Activated naive CD4-positive, alpha-beta T cell treated with anti-CD3 and anti-CD28 coated beads, Interleukin-2, amount 10 ng/mL, durations not matched to agents 5 hours and 36 hours (primary cell): ENCODE results near the gene HYKK. TPM values are rescaled to one million over a fixed set of nuclear protein-coding genes. Genes with fewer than 3 reads are reported as not detected.

Experiments used
- total RNA-seq, 2 experiments: library from RNA; stranded (reverse); gene quantifications; one replicate each; pipeline ENCODE4 v1.2.3, GENCODE V29; 2021

Gene HYKK
- total RNA-seq = 1 to 10 TPM; 3.8 to 4.0 TPM

GRCh38 chr15:78506971-78507830 lies at the start of gene HYKK:
HYKK (plus strand) TSS chr15:78507577; CDS start chr15:78513089, 5,512 bp downstream.

GRCh38 chr15:78540141-78540870 lies 32.9 kb downstream of the HYKK start, which contains the start of gene PSMA4:
PSMA4 (plus strand) TSS chr15:78540444; CDS start chr15:78541928, 1,484 bp downstream.

GRCh38 chr15:78565097-78565950 lies 57.9 kb downstream of the HYKK start, which contains the start of gene CHRNA5:
CHRNA5 (plus strand) TSS chr15:78565520; CDS start chr15:78565720, 200 bp downstream.

Other genes with a start within 250 kb of the HYKK start
- gene DNAJA4, start 243.0 kb upstream of the HYKK start, total RNA-seq = 10 to 100 TPM; 24.2 to 26.7 TPM
- gene SKIC8, start 208.0 kb upstream of the HYKK start, total RNA-seq = 10 to 100 TPM; 39.4 to 42.4 TPM
- gene CRABP1, start 167.2 kb upstream of the HYKK start, total RNA-seq = not detected
- gene IREB2, start 69.4 kb upstream of the HYKK start, total RNA-seq = 10 to 100 TPM; 51.3 to 58.8 TPM
- gene PSMA4, start 32.9 kb downstream of the HYKK start, total RNA-seq = 100 to 1,000 TPM; 200 to 217 TPM
- gene CHRNA5, start 57.9 kb downstream of the HYKK start, total RNA-seq = 1 to 10 TPM; 1.4 to 1.6 TPM
- gene CHRNA3, start 113.4 kb downstream of the HYKK start, total RNA-seq = not detected
- gene CHRNB4, start 133.6 kb downstream of the HYKK start, total RNA-seq = not detected